ENCODE measurements around the gene PEX16.

Gene PEX16

GRCh38 chr11:45927684-45928413 lies 10.2 kb upstream of the PEX16 start:
- H3K36me3 Mint-ChIP-seq (ENCODE audit: low read depth): peaks cover 23% of the 10 kb centered on the region
- H3K9me3 Mint-ChIP-seq: no peaks in the 10 kb centered on the region
- H3K27me3 Mint-ChIP-seq: peaks cover 44% of the 10 kb centered on the region
- intact Hi-C loops (cut with micrococcal nuclease): no loop called here
- peaks cover 39% of the 10 kb centered on the region for H3K4me1 Mint-ChIP-seq (ENCODE audit: low read depth)
- no peak overlapping the region for H3K27ac Mint-ChIP-seq
- no peak overlapping the region for H3K4me3 Mint-ChIP-seq

GRCh38 chr11:45927332-45927683 lies 9.6 kb upstream of the PEX16 start:
- Mint-ChIP-seq H3K4me1 (ENCODE audit: low read depth) (peaks cover 35% of the 10 kb centered on the region), H3K9me3 (no peaks in the 10 kb centered on the region), H3K27ac (no peak overlapping the region), H3K4me3 (no peak overlapping the region), H3K36me3 (ENCODE audit: low read depth) (peaks cover 21% of the 10 kb centered on the region), H3K27me3 (peaks cover 44% of the 10 kb centered on the region)
- intact Hi-C loops (cut with micrococcal nuclease): no loop called here

DNA sequence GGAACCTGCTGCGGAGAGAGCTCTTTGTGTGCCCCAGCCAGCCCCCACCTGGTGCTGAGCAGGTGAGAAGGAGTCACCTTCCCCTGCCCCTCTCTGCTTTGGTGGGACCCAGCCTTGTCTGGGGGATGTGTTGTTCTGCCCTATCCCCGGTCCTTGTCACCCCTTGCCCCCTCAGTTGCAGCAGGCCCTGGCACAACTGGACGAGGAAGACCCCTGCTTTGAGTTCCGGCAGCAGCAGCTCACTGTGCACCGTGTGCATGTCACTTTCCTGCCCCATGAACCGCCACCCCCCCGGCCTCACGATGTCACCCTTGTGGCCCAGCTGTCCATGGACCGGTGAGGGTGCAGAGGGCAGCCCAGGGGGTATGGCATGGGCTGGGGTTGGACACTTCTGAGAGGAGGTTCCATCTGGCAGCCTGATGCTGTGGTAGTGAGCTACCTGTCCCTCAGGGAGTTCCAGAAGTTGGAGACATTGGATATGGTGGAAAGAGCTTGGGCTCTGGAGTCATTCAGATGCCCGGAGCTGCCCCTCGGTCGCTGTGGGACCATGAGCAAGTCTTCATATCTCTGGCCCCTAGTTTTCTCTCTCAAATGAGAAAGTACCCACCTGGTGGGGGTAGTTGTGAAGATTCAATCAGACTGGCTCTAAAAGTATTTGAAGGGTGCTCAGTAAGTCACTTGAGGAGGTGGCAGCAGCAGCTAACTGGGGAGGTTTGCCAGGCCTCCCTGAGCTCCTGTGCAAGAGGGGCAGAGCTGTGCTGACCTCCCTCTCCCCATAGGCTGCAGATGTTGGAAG lies 9.1 kb upstream of the PEX16 start:
- intact Hi-C loops (cut with micrococcal nuclease): no loop called here
- Mint-ChIP-seq H3K27me3 (peaks cover 45% of the 10 kb centered on the region), H3K4me3 (no peak overlapping the region), H3K4me1 (ENCODE audit: low read depth) (peaks cover 29% of the 10 kb centered on the region), H3K36me3 (ENCODE audit: low read depth) (peaks cover 16% of the 10 kb centered on the region), H3K9me3 (no peaks in the 10 kb centered on the region), H3K27ac (no peak overlapping the region)

GRCh38 chr11:45926001-45926401 lies 8.3 kb upstream of the PEX16 start:
- H3K36me3 Mint-ChIP-seq (ENCODE audit: low read depth): peaks cover 8% of the 10 kb centered on the region
- H3K4me1 Mint-ChIP-seq (ENCODE audit: low read depth): peaks cover 22% of the 10 kb centered on the region
- no peaks in the 10 kb centered on the region for H3K9me3 Mint-ChIP-seq
- peaks cover 46% of the 10 kb centered on the region for H3K27me3 Mint-ChIP-seq
- intact Hi-C loops (cut with micrococcal nuclease): no loop called here
- H3K27ac Mint-ChIP-seq: no peak overlapping the region
- H3K4me3 Mint-ChIP-seq: no peak overlapping the region

DNA sequence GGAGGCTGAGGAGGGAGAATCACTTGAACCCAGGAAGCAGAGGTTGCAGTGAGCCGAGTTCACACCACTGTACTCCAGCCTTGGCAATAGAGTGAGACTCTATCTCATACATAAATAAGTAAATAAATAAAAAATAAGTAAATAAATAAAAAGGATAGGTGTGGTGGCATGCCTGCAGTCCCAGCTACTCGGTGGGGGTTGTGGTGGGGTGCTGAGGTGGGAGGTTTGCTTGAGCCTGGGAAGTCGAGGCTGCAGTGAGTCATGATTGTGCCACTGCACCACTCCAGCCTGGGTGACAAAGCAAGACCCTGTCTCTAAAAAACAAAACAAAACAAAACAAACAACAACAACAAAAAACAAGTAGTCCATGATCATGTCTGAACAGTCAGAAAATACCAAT lies 7.9 kb upstream of the PEX16 start:
- Mint-ChIP-seq H3K4me3 (no peak overlapping the region), H3K4me1 (ENCODE audit: low read depth) (peaks cover 17% of the 10 kb centered on the region), H3K9me3 (no peaks in the 10 kb centered on the region), H3K36me3 (ENCODE audit: low read depth) (peaks cover 6% of the 10 kb centered on the region), H3K27me3 (peaks cover 48% of the 10 kb centered on the region), H3K27ac (no peak overlapping the region)
- intact Hi-C loops (cut with micrococcal nuclease): no loop called here

DNA sequence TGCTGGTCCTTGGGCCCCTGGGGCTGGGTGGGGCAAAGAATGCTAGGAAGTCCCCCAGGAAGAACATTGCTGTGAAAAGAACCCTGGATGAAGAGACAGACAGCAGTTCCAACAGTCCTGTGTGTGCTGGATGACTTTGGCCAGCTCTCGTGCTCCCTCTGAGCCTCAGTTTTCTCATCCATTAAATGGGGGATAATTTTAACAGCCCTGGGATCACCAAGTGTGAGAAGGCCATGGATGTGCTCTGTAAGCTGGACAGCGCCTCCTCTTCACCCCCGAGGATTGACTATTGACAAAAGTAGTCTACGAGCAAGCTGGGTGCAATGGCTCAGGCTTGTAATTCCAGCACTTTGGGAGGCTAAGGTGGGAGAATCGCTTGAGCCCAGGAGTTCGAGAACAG lies 7.2 kb upstream of the PEX16 start:
- no peak overlapping the region for H3K27ac Mint-ChIP-seq
- H3K4me3 Mint-ChIP-seq: no peak overlapping the region
- peaks cover 47% of the 10 kb centered on the region for H3K27me3 Mint-ChIP-seq
- intact Hi-C loops (cut with micrococcal nuclease): no loop called here
- no peaks in the 10 kb centered on the region for H3K9me3 Mint-ChIP-seq
- H3K4me1 Mint-ChIP-seq (ENCODE audit: low read depth): peaks cover 11% of the 10 kb centered on the region
- H3K36me3 Mint-ChIP-seq (ENCODE audit: low read depth): peaks cover under 1% of the 10 kb centered on the region

DNA sequence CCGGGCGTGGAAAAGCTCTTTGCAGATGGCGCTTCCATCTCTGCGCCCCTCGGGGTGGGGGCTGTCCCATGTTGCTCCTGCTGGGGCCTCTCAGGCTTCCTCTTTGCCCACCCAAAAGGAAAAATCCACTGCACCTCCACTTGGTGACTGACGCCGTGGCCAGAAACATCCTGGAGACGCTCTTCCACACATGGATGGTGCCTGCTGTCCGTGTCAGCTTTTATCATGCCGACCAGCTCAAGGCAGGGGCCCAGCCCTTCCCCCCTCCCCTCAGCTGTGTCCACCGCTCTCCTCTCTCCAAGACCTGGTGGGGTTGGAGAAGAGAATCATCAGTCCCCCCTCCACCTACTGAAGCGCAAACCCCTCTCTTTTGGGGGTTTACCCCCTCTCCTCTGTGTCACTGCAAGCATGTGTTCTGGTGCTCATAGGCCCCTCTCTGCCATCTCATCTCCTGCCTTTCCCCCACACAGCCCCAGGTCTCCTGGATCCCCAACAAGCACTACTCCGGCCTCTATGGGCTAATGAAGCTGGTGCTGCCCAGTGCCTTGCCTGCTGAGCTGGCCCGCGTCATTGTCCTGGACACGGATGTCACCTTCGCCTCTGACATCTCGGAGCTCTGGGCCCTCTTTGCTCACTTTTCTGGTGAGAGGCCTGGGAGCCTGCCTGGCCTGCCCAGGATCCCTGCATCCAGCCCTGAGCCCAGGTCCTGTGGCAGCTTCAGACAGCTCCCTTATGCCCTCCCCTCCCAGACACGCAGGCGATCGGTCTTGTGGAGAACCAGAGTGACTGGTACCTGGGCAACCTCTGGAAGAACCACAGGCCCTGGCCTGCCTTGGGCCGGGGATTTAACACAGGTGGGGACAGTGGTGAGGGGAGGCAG lies 6.6 kb upstream of the PEX16 start:
- H3K36me3 Mint-ChIP-seq (ENCODE audit: low read depth): no peaks in the 10 kb centered on the region

GRCh38 chr11:45922425-45923082 lies 4.9 kb upstream of the PEX16 start, which contains the start of gene LARGE2:
Gene LARGE2, plus strand, starts transcription at chr11:45922656. Its CDS starts 227 bp downstream, at chr11:45922883.
- Mint-ChIP-seq H3K4me3 (peak within 1 kb of the TSS; percentile 54), H3K4me1 (ENCODE audit: low read depth) (peaks cover 10% of the 10 kb centered on the region), H3K27ac (no peak within 1 kb of the TSS), H3K27me3 (peaks cover 46% of the 10 kb centered on the region), H3K36me3 (ENCODE audit: low read depth) (peaks cover 13% of the 10 kb centered on the region), H3K9me3 (no peaks in the 10 kb centered on the region)
- intact Hi-C loops (cut with micrococcal nuclease): no loop called here

More for the DNA sequence above, 6.6 kb upstream of the PEX16 start:
- Mint-ChIP-seq H3K27ac (no peak overlapping the region), H3K4me3 (no peak overlapping the region), H3K9me3 (no peaks in the 10 kb centered on the region), H3K4me1 (ENCODE audit: low read depth) (peaks cover 5% of the 10 kb centered on the region), H3K27me3 (peaks cover 47% of the 10 kb centered on the region)
- intact Hi-C loops (cut with micrococcal nuclease): no loop called here

GRCh38 chr11:45921561-45922424 lies 4.1 kb upstream of the PEX16 start:
- Mint-ChIP-seq H3K9me3 (no peaks in the 10 kb centered on the region), H3K4me3 (peak overlapping the region; percentile 6), H3K27me3 (peaks cover 46% of the 10 kb centered on the region), H3K4me1 (ENCODE audit: low read depth) (peaks cover 13% of the 10 kb centered on the region), H3K27ac (no peak overlapping the region), H3K36me3 (ENCODE audit: low read depth) (peaks cover 15% of the 10 kb centered on the region)
- intact Hi-C loops (cut with micrococcal nuclease): no loop called here

DNA sequence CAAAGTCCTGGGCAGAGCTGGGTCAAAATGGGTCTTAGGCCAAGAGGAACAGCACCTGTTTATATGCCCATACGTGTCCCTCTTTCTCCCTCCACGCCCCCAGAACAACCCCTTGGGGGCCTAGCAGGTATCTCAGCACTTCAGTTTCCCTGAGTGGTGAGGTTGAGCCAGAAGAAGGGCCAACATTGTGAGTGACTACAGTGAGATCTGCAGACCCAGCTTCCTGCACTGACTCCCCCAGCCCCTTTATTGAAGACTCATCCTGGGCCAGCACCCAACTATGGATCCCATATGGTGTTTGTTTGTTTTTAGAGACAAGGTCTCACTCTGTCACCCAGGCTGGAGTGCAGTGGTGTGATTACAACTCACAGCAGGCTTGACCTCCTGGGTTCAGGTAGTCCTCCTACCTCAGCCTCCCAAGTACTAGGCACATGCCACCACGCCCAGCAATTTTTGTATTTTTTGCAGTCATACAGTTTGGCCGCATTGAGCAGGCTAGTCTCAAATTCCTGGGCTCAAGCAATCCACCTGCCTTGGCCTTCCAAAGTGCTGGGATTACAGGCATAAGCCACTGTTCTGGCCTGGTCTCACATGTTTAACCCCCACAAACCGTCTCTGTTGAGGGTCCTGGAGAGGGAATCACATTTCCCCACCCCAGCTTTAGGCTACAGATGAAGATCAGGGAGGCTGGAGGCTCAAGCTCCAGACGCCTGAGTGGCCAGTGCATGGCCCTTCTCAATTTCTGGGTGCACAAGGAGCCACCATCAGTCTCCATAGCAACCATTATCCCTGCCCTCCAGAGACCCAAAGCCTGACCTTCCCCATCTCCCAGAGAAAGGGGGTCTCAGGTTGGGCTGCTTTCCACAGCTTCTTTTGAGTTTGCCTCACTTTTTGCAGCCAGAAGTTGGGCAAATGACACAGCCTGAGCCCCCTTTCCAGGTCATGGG lies 3.1 kb upstream of the PEX16 start:
- peak overlapping the region; percentile 26 for H3K27ac Mint-ChIP-seq
- peaks cover 40% of the 10 kb centered on the region for H3K27me3 Mint-ChIP-seq
- H3K4me3 Mint-ChIP-seq: no peak overlapping the region
- peaks cover 23% of the 10 kb centered on the region for H3K4me1 Mint-ChIP-seq (ENCODE audit: low read depth)
- H3K9me3 Mint-ChIP-seq: no peaks in the 10 kb centered on the region
- H3K36me3 Mint-ChIP-seq (ENCODE audit: low read depth): peaks cover 23% of the 10 kb centered on the region
- intact Hi-C loops (cut with micrococcal nuclease): loop anchor here (1.0 kb wide), 1 partner anchor 8 kb away; no protein-coding TSS in a partner anchor

- H3K9me3 Mint-ChIP-seq: no peaks in the 10 kb centered on the region
- H3K4me1 Mint-ChIP-seq (ENCODE audit: low read depth): peaks cover 29% of the 10 kb centered on the region
- peaks cover 32% of the 10 kb centered on the region for H3K36me3 Mint-ChIP-seq (ENCODE audit: low read depth)
- no peak overlapping the region for H3K4me3 Mint-ChIP-seq
- intact Hi-C loops (cut with micrococcal nuclease): loop anchor here (1.0 kb wide), 1 partner anchor 9 kb away; no protein-coding TSS in a partner anchor
- H3K27me3 Mint-ChIP-seq: peaks cover 39% of the 10 kb centered on the region
- H3K27ac Mint-ChIP-seq: peak overlapping the region; percentile 26
Observed at GRCh38 chr11:45919806-45920530, 2.3 kb upstream of the PEX16 start.

Data from dendritic cell treated with granulocyte-macrophage colony-stimulating factor and Interleukin-4, amounts not matched to agents 40 ng/mL and 50 ng/mL, for 4 days (primary cell).